ENCODE data around the gene PLD4. TPM values are rescaled to one million over a fixed set of nuclear protein-coding genes. Genes with fewer than 3 reads are reported as not detected.
"Not testable (repeated sequence)": the region's sequence is repeated elsewhere in the genome, so short reads cannot be mapped to it uniquely, and the experiment has no call there.

The PLD4 gene
- total and polyA plus RNA-seq, 2 experiments from 2014 or later = 0.77 TPM; not detected in 1

DNA sequence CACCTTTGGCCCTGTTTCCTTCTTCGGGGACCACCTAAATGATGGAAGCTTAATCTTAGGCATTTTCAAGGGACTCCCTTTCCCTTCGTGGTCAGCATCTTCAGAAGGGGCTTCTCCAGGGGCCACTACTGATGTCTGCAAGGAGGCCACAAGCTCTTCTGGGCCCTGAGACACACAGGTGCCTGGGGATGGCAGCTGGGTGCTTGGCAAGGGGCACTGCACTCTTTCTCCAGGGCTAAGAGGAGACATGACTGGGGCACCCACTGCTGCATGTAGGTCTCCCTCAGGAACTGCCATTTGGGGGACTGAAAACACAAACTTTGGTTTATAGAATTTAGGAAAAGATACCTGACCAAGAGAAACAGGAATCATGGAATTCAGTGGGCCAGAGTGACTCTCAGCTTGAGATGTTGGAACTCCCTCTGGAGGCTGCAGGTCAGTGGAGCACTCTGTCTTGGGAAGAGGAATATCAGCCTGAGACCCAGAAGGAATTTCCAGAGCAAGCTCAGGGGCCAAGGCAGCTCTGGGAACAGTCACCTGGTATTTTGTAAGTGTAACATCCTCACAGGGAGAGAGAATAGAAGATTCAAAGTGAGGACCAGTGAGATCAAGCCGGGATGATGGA, 16.0 kb downstream of the PLD4 start:
- Histone ChIP-seq H3K4me3 (no peak overlapping the region), H3K36me3 (replicated peaks; ENCODE audit: insufficient read depth, low read depth) (no peaks in the 10 kb centered on the region), H3K9me2 (replicated peaks; ENCODE audit: insufficient read depth) (no peaks in the 10 kb centered on the region), H3K4me1 (ENCODE audit: insufficient read depth) (no peaks in the 10 kb centered on the region), H3K9me3 (ENCODE audit: low read depth) (no peaks in the 10 kb centered on the region), H2AFZ (no peak overlapping the region), H4K20me1 (ENCODE audit: insufficient read depth, poor library complexity, severe bottlenecking) (no peaks in the 10 kb centered on the region), H3K27ac (no peak overlapping the region), H3K79me2 (no peaks in the 10 kb centered on the region), H3K4me2 (no peak overlapping the region), H3K27me3 (peaks cover 31% of the 10 kb centered on the region)
- no peak for TF ChIP-seq EZH2 (IDR thresholded peaks at IDR 0.05; ENCODE audit: borderline replicate concordance)
- TF ChIP-seq, protein P1, sequence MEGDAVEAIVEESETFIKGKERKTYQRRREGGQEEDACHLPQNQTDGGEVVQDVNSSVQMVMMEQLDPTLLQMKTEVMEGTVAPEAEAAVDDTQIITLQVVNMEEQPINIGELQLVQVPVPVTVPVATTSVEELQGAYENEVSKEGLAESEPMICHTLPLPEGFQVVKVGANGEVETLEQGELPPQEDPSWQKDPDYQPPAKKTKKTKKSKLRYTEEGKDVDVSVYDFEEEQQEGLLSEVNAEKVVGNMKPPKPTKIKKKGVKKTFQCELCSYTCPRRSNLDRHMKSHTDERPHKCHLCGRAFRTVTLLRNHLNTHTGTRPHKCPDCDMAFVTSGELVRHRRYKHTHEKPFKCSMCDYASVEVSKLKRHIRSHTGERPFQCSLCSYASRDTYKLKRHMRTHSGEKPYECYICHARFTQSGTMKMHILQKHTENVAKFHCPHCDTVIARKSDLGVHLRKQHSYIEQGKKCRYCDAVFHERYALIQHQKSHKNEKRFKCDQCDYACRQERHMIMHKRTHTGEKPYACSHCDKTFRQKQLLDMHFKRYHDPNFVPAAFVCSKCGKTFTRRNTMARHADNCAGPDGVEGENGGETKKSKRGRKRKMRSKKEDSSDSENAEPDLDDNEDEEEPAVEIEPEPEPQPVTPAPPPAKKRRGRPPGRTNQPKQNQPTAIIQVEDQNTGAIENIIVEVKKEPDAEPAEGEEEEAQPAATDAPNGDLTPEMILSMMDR (IDR thresholded peaks at IDR 0.05; ENCODE audit: poor library complexity) = peak; percentile 35
- no peak for TF ChIP-seq EZH2phosphoT487 (IDR thresholded peaks at IDR 0.05; ENCODE audit: low read depth, severe bottlenecking, unreplicated experiment)
- 88% methylated on average over 3 of the region's 3 CpGs for WGBS (ENCODE audit: low lambda C conversion rate, missing lambda C conversion rate)
- no peak for DNase-seq (ENCODE audit: low spot score)

DNA sequence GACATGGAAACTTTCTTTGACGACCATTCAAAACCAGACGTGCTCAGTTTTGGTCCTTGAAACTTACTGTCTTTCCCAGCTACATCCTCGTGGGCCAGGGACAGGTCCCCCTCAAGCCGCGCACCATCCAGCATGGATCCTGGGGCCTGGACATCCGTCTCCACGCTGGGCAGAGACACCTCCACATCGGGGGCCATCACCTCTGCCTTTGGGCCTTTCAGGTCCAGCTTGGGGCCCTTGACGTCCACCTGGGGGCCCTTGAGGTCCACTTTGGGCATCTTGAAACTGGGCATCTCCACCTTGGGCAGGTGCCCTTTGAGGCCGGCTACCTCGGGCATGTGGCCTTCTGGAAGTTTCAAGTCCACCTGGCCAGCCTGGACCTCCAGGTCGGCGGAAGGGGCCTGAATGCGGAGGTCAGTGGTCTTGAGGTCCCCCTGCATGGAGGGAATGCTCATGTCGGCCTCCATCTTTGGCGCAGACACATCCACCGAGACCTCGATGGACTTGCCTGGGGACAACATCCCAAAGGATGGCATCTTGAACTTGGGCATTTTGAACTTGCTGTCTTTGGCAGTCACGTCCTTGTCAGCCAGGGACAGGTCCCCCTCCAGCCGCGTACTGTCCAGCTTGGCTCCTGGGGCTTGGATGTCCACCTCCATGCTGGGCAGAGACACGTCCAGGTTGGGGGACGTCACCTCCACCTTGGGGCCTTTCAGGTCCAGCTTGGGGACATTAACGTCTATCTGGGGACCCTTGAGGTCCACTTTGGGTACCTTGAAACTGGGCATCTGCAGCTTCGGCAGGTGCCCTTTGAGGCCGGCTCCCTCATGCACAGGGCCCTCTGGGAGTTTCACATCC, 17.1 kb downstream of the PLD4 start:
- Histone ChIP-seq H3K9me2 (replicated peaks; ENCODE audit: insufficient read depth) (no peaks in the 10 kb centered on the region), H3K4me3 (no peak overlapping the region), H3K27ac (no peak overlapping the region), H3K4me1 (ENCODE audit: insufficient read depth) (no peaks in the 10 kb centered on the region), H3K79me2 (no peaks in the 10 kb centered on the region), H4K20me1 (ENCODE audit: insufficient read depth, poor library complexity, severe bottlenecking) (no peaks in the 10 kb centered on the region), H3K27me3 (peaks cover 26% of the 10 kb centered on the region), H2AFZ (no peak overlapping the region), H3K36me3 (replicated peaks; ENCODE audit: insufficient read depth, low read depth) (no peaks in the 10 kb centered on the region), H3K4me2 (no peak overlapping the region), H3K9me3 (ENCODE audit: low read depth) (no peaks in the 10 kb centered on the region)
- DNase-seq (ENCODE audit: low spot score) = no peak
- 96% methylated on average over 26 of the region's 26 CpGs for WGBS (ENCODE audit: low lambda C conversion rate, missing lambda C conversion rate)
- TF ChIP-seq, protein P1 (IDR thresholded peaks at IDR 0.05; ENCODE audit: poor library complexity) = no peak
- TF ChIP-seq EZH2 (IDR thresholded peaks at IDR 0.05; ENCODE audit: borderline replicate concordance) = no peak
- TF ChIP-seq EZH2phosphoT487 (IDR thresholded peaks at IDR 0.05; ENCODE audit: low read depth, severe bottlenecking, unreplicated experiment) = no peak

DNA sequence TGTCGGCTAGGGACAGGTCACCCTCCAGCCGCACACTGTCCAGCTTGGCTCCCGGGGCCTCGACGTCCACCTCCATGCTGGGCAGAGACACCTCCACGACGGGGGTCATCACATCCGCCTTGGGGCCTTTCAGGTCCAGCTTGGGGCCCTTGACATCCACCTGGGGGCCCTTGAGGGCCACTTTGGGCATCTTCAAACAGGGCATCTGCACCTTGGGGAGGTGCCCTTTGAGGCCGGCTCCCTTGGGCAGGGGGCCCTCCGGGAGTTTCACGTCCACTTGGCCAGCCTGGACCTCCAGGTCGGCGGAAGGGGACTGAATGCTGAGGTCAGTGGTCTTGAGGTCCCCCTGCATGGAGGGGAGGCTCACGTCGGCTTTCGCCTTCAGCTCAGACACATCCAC, 17.9 kb downstream of the PLD4 start:
- Histone ChIP-seq H3K27ac (no peak overlapping the region), H3K9me2 (replicated peaks; ENCODE audit: insufficient read depth) (no peaks in the 10 kb centered on the region), H3K9me3 (ENCODE audit: low read depth) (no peaks in the 10 kb centered on the region), H3K4me1 (ENCODE audit: insufficient read depth) (no peaks in the 10 kb centered on the region), H3K36me3 (replicated peaks; ENCODE audit: insufficient read depth, low read depth) (no peaks in the 10 kb centered on the region), H3K4me2 (no peak overlapping the region), H3K27me3 (peaks cover 18% of the 10 kb centered on the region), H3K4me3 (no peak overlapping the region), H2AFZ (no peak overlapping the region), H4K20me1 (ENCODE audit: insufficient read depth, poor library complexity, severe bottlenecking) (no peaks in the 10 kb centered on the region), H3K79me2 (no peaks in the 10 kb centered on the region)
- TF ChIP-seq EZH2phosphoT487 (IDR thresholded peaks at IDR 0.05; ENCODE audit: low read depth, severe bottlenecking, unreplicated experiment) = no peak
- no peak for TF ChIP-seq EZH2 (IDR thresholded peaks at IDR 0.05; ENCODE audit: borderline replicate concordance)
- TF ChIP-seq, protein P1 (IDR thresholded peaks at IDR 0.05; ENCODE audit: poor library complexity) = no peak
- DNase-seq (ENCODE audit: low spot score) = no peak
- WGBS (ENCODE audit: low lambda C conversion rate, missing lambda C conversion rate) = 95% methylated on average over 15 of the region's 16 CpGs

- H2AFZ ChIP-seq; H3K27ac ChIP-seq; H3K4me2 ChIP-seq; H3K27me3 ChIP-seq; DNase-seq (ENCODE audit: low spot score); H3K4me3 ChIP-seq; H4K20me1 ChIP-seq (ENCODE audit: insufficient read depth, poor library complexity, severe bottlenecking); H3K36me3 ChIP-seq (replicated peaks; ENCODE audit: insufficient read depth, low read depth); H3K9me3 ChIP-seq (ENCODE audit: low read depth); H3K4me1 ChIP-seq (ENCODE audit: insufficient read depth); H3K9me2 ChIP-seq (replicated peaks; ENCODE audit: insufficient read depth); H3K79me2 ChIP-seq: not testable (repeated sequence)
- WGBS (ENCODE audit: low lambda C conversion rate, missing lambda C conversion rate) = 93% methylated on average over 29 of the region's 29 CpGs
These were observed 18.7 kb downstream of the PLD4 start for GRCh38 chr14:104943216-104944015.

GRCh38 chr14:104944016-104944308, 19.3 kb downstream of the PLD4 start:
- not testable (repeated sequence) for H3K36me3 ChIP-seq (replicated peaks; ENCODE audit: insufficient read depth, low read depth); H2AFZ ChIP-seq; H4K20me1 ChIP-seq (ENCODE audit: insufficient read depth, poor library complexity, severe bottlenecking); H3K4me2 ChIP-seq; H3K79me2 ChIP-seq; DNase-seq (ENCODE audit: low spot score); H3K9me2 ChIP-seq (replicated peaks; ENCODE audit: insufficient read depth); H3K27ac ChIP-seq; H3K4me1 ChIP-seq (ENCODE audit: insufficient read depth); H3K27me3 ChIP-seq; H3K9me3 ChIP-seq (ENCODE audit: low read depth); H3K4me3 ChIP-seq
- 91% methylated on average over 6 of the region's 6 CpGs for WGBS (ENCODE audit: low lambda C conversion rate, missing lambda C conversion rate)
